GM23248 (cell line): ENCODE data around the gene PTPN14. TPM values are rescaled to one million over a fixed set of nuclear protein-coding genes. Genes with fewer than 3 reads are reported as not detected.
A peak's percentile ranks its signal among the peaks of the same experiment; 100 is the strongest.
"Not testable (repeated sequence)": the region's sequence is repeated elsewhere in the genome, so short reads cannot be mapped to it uniquely, and the experiment has no call there.

Experiments
- DNase-seq: peaks from one replicate; pipeline ENCODE4 v3.0.0-alpha.2; 2015
- H2AFZ ChIP-seq: fragments of 200-600 bp; sonication (generic); 2 replicates; pipeline ENCODE4 v1.6.1; 2016; ENCODE audit warnings: antibody characterized with exemption
- H3F3A ChIP-seq: fragments of 200-600 bp; sonication (generic); 2 replicates; pipeline ENCODE4 v1.6.1; 2016; ENCODE audit warnings: mild to moderate bottlenecking, antibody characterized with exemption, mixed run types; ENCODE audit not compliant: insufficient read depth
- H3K27ac ChIP-seq: fragments of 200-600 bp; sonication (generic); 2 replicates; pipeline ENCODE4 v1.5.1; 2016; ENCODE audit warnings: mild to moderate bottlenecking
- H3K27me3 ChIP-seq: fragments of 200-600 bp; sonication (generic); replicated peaks from 2 replicates; pipeline ENCODE4 v1.6.1; 2016; ENCODE audit warnings: mild to moderate bottlenecking; ENCODE audit not compliant: insufficient read depth
- H3K36me3 ChIP-seq: fragments of 200-600 bp; sonication (generic); 2 replicates; pipeline ENCODE4 v1.6.1; 2016; ENCODE audit warnings: low read depth, mild to moderate bottlenecking
- H3K4me1 ChIP-seq: fragments of 200-600 bp; sonication (generic); 2 replicates; pipeline ENCODE4 v1.6.1; 2016; ENCODE audit warnings: mild to moderate bottlenecking; ENCODE audit not compliant: insufficient read depth
- H3K4me2 ChIP-seq: fragments of 200-600 bp; sonication (generic); one replicate; pipeline ENCODE4 v1.6.1; 2016; ENCODE audit warnings: mild to moderate bottlenecking; ENCODE audit not compliant: unreplicated experiment
- H3K4me3 ChIP-seq: fragments of 200-600 bp; sonication (generic); 2 replicates; pipeline ENCODE4 v1.5.1; 2016; ENCODE audit warnings: mild to moderate bottlenecking
- H3K79me2 ChIP-seq: fragments of 200-600 bp; sonication (generic); 2 replicates; pipeline ENCODE4 v1.6.1; 2016; ENCODE audit warnings: mild to moderate bottlenecking; ENCODE audit not compliant: insufficient read depth
- H3K9ac ChIP-seq: fragments of 200-600 bp; sonication (generic); 2 replicates; pipeline ENCODE4 v1.6.1; 2016; ENCODE audit warnings: mild to moderate bottlenecking
- H3K9me2 ChIP-seq: fragments of 200-600 bp; sonication (generic); 2 replicates; pipeline ENCODE4 v1.6.1; 2016; ENCODE audit warnings: mixed run types, mild to moderate bottlenecking, moderate library complexity; ENCODE audit not compliant: insufficient read depth
- H3K9me3 ChIP-seq: fragments of 200-600 bp; sonication (generic); one replicate; pipeline ENCODE4 v1.6.1; 2017; ENCODE audit warnings: low read depth
- H4K20me1 ChIP-seq: fragments of 200-600 bp; sonication (generic); 2 replicates; pipeline ENCODE4 v1.6.0; 2016; ENCODE audit not compliant: insufficient read depth
- EZH2 ChIP-seq: fragments of 200-600 bp; sonication (generic); IDR thresholded peaks from 2 replicates; pipeline ENCODE4 v1.6.1; 2018; ENCODE audit warnings: antibody characterized with exemption, mild to moderate bottlenecking; ENCODE audit not compliant: insufficient read depth, poor library complexity, severe bottlenecking
- EZH2phosphoT487 ChIP-seq: fragments of 200-600 bp; sonication (generic); IDR thresholded peaks from 2 replicates; pipeline ENCODE4 v1.6.1; 2018; ENCODE audit warnings: antibody characterized with exemption, moderate library complexity, mild to moderate bottlenecking, low read depth; ENCODE audit not compliant: insufficient read depth
- WGBS, 2 experiments: methylation state at CpG; one replicate each; pipeline ENCODE4 v1.1.6; 2015 to 2017; ENCODE audit warnings: low lambda C conversion rate in 2 of 2, low coverage in 1 of 2; ENCODE audit errors: missing lambda C conversion rate in 2 of 2; 5-methylcytosine and 5-hydroxymethylcytosine counted together
- in situ Hi-C: fragments of 300-500 bp; cut with MboI; formaldehyde crosslinking; loops from 2 replicates; pipeline ENCODE4 v1.15.0; 2020
- polyA plus RNA-seq: library from polyadenylated mRNA; unstranded; fragments of >200 nt; fragmentation: Nextera tagmentation; extraction: Ambion mirVana; gene quantifications from 2 replicates; pipeline ENCODE4 v1.2.1, GENCODE V29; 2016
- total RNA-seq: library from RNA; depleted of rRNA; stranded (reverse); fragments of >200 nt; shearing (Covaris generic); gene quantifications from 2 replicates; pipeline ENCODE4 v1.2.3, GENCODE V29; 2014

Gene PTPN14
- total and polyA plus RNA-seq, 2 experiments from 2014 or later: 38.7 to 49.8 TPM

DNA sequence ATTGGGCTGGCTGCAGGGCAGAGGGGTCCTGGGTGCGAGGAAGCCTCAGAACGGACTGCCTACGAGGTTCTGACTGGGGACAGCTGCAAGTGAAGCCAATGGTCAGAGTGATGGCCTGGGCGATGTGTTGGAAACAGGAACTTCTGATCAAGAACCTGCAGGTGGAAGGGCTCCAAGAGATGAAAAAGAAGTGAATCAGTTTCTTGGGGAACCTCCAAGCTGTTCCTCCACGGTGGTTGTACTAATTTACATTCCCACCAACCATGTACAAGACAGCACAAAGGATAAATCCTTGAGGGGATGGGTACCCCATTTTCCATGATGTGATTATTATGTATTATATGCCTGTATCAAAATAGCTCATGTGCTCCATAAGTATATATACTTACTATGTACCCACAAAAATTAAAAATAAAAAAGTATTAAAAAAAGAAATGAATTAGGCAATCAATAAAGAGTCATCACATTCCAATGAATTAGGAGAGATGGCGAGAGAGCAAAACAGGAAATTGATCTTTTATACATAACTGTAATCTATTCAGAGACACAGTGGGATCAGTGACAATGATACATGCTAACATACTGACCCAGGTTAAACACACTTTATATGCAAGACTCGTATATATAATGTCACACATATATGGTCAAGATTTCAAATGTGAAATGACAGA lies 58.1 kb downstream of the PTPN14 start:
- Histone ChIP-seq H3K27me3 (no peaks in the 10 kb centered on the region), H3K4me1 (peaks cover 53% of the 10 kb centered on the region), H3K4me3 (0 out of 2 replicates have a peak overlapping the region, but pooled peaks have one; percentile 7), H3K9ac (no peak overlapping the region), H3K27ac (peak overlapping the region; percentile 55), H3F3A (peaks cover 62% of the 10 kb centered on the region), H3K79me2 (peaks cover 93% of the 10 kb centered on the region), H2AFZ (no peak overlapping the region), H3K9me3 (no peaks in the 10 kb centered on the region), H4K20me1 (peaks cover 20% of the 10 kb centered on the region; the same call in 1 of the 2 replicates), H3K4me2 (peak overlapping the region; percentile 45), H3K9me2 (no peaks in the 10 kb centered on the region), H3K36me3 (peaks cover 6% of the 10 kb centered on the region; the same call in 1 of the 2 replicates)
- 44 to 51% methylated on average over 7 of the region's 7 CpGs for WGBS, 2 experiments
- TF ChIP-seq EZH2 (no peak), EZH2phosphoT487 (no peak)
- in situ Hi-C loops: no loop called here
- peak; percentile 84 for DNase-seq

GRCh38 chr1:214492401-214493075 lies 58.9 kb downstream of the PTPN14 start:
- peak; percentile 52 for DNase-seq
- TF ChIP-seq EZH2: no peak
- no peak for TF ChIP-seq EZH2phosphoT487
- peaks cover 93% of the 10 kb centered on the region for H3K79me2 ChIP-seq
- no peaks in the 10 kb centered on the region for H3K9me2 ChIP-seq
- H3K9ac ChIP-seq: no peak overlapping the region
- H3K4me1 ChIP-seq: peaks cover 50% of the 10 kb centered on the region
- no peaks in the 10 kb centered on the region for H3K9me3 ChIP-seq
- in situ Hi-C loops: no loop called here
- 0 out of 2 replicates have a peak overlapping the region, but pooled peaks have one; percentile 7 for H3K4me3 ChIP-seq
- no peaks in the 10 kb centered on the region for H3K27me3 ChIP-seq
- WGBS, 2 experiments: 69 to 75% methylated on average over 9 of the region's 9 CpGs
- peak overlapping the region; percentile 45 for H3K4me2 ChIP-seq
- peaks cover 62% of the 10 kb centered on the region for H3F3A ChIP-seq
- no peak overlapping the region for H2AFZ ChIP-seq
- H3K36me3 ChIP-seq: peaks cover 6% of the 10 kb centered on the region; the same call in 1 of the 2 replicates
- peaks cover 20% of the 10 kb centered on the region; the same call in 1 of the 2 replicates for H4K20me1 ChIP-seq
- H3K27ac ChIP-seq: peak overlapping the region; percentile 55

- Histone ChIP-seq H3F3A (peaks cover 62% of the 10 kb centered on the region), H3K9me2 (no peaks in the 10 kb centered on the region), H3K79me2 (peaks cover 93% of the 10 kb centered on the region), H3K4me3 (no peak overlapping the region), H3K9ac (no peak overlapping the region), H3K4me2 (no peak overlapping the region), H3K9me3 (no peaks in the 10 kb centered on the region), H3K27ac (peak overlapping the region; percentile 55), H3K4me1 (peaks cover 42% of the 10 kb centered on the region), H4K20me1 (peaks cover 20% of the 10 kb centered on the region; the same call in 1 of the 2 replicates), H2AFZ (no peak overlapping the region), H3K27me3 (no peaks in the 10 kb centered on the region), H3K36me3 (peaks cover 6% of the 10 kb centered on the region; the same call in 1 of the 2 replicates)
- TF ChIP-seq EZH2phosphoT487: no peak
- no peak for TF ChIP-seq EZH2
- WGBS, 2 experiments: 81 to 86% methylated on average over 5 of the region's 5 CpGs
- no peak for DNase-seq
- in situ Hi-C loops: no loop called here
Observed at GRCh38 chr1:214491468-214492146, 59.8 kb downstream of the PTPN14 start.

DNA sequence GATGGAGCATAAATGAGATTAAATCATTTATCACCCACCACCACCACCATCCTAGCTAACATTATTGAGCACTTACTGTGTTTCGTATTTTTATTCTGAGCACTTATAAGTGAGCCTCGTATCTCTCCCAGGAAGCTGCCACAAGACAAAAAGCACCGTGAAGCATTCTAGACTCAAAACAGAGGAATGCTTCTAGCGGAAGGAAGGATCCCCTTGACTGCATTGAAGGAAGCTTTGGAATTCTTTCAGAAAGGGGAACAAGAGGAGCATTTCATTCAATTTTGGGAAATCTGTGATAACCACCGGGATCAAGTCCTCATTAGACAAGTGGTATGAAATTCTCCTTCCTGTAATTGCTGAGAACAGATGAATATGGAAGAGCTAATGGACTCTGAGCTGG lies 66.3 kb downstream of the PTPN14 start:
- Histone ChIP-seq H3K4me1 (no peaks in the 10 kb centered on the region), H3K36me3 (no peaks in the 10 kb centered on the region), H3K4me2 (no peak overlapping the region), H3K27me3 (no peaks in the 10 kb centered on the region), H3K9me3 (no peaks in the 10 kb centered on the region), H3F3A (peaks cover 25% of the 10 kb centered on the region), H3K9me2 (no peaks in the 10 kb centered on the region), H3K9ac (no peak overlapping the region), H3K27ac (no peak overlapping the region), H2AFZ (no peak overlapping the region), H3K4me3 (no peak overlapping the region), H3K79me2 (peaks cover 100% of the 10 kb centered on the region), H4K20me1 (peaks cover 6% of the 10 kb centered on the region; the same call in 1 of the 2 replicates)
- in situ Hi-C loops: no loop called here
- 88 to 90% methylated on average over 5 of the region's 5 CpGs for WGBS, 2 experiments
- no peak for DNase-seq
- TF ChIP-seq EZH2 (no peak), EZH2phosphoT487 (no peak)

DNA sequence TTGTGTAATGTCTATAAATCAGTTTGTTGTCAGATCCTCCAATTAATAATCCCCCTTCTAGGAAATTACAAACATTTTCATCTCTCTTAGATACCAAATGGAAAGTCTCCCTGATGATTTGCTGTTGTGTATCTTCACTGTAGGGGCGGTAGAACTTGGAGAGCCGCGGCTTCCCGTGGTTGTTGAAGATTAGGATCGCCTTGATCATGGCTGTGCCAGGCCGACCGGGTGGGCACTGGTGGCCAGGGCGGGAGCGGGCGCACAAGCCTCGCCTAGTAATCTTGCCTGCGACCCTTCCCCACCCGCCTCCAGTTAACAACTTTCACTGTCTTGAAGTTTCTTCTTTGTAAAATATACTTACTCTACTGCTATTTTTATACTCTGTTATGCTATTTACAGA lies 68.2 kb downstream of the PTPN14 start:
- H3K27ac ChIP-seq, H3K4me3 ChIP-seq, H3K4me1 ChIP-seq, DNase-seq, in situ Hi-C loops, H4K20me1 ChIP-seq, H3K9me2 ChIP-seq, H3K9me3 ChIP-seq, H3K36me3 ChIP-seq, H3K27me3 ChIP-seq, H2AFZ ChIP-seq, H3K9ac ChIP-seq, H3K4me2 ChIP-seq: not testable (repeated sequence)
- WGBS, 2 experiments: 78 to 82% methylated on average over 13 of the region's 13 CpGs
- Histone ChIP-seq H3F3A (peaks cover 13% of the 10 kb centered on the region), H3K79me2 (peaks cover 100% of the 10 kb centered on the region)

DNA sequence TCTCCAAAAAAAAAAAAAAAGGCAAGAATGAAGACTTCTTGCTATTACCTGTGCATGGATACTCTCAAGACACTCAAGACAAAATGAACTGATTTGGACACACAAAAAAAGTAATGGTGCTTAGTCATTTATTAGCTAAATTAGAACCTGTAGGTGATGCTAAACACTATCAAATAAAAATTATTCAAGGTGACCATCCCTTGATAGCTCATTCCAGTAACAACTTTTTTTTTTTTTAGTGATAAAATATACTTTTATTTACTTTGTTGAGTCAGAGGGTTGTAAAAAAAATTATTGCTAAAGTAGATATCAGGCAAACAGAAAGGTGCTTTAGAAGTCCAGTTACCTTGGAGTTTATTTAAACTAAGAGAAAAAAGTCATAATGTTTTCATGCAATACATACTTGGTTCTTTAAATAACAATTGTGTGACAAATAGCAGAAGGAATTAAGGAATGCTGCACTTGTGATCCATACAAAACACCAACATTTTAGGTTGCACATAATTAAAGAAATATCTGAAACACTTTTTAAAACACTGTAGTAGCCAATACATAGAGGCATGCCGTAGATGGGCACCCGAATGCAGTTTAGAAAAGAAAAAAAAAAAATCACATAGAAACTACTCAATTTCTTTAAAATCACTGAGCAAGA lies 69.3 kb downstream of the PTPN14 start:
- peaks cover 23% of the 10 kb centered on the region for H3F3A ChIP-seq
- DNase-seq, H3K9ac ChIP-seq, H3K36me3 ChIP-seq, H3K4me3 ChIP-seq, H3K9me2 ChIP-seq, H3K9me3 ChIP-seq, H3K4me2 ChIP-seq, H3K27me3 ChIP-seq, in situ Hi-C loops, H2AFZ ChIP-seq, H3K27ac ChIP-seq, H4K20me1 ChIP-seq: not testable (repeated sequence)
- H3K4me1 ChIP-seq: peaks cover 11% of the 10 kb centered on the region
- 73 to 75% methylated on average over 2 of the region's 2 CpGs for WGBS, 2 experiments
- peaks cover 100% of the 10 kb centered on the region for H3K79me2 ChIP-seq
